HCT116 (cell line): Measurements from ENCODE around the gene CRY1. TPM values are rescaled to one million over a fixed set of nuclear protein-coding genes. Genes with fewer than 3 reads are reported as not detected.
"Not testable (repeated sequence)": the region's sequence is repeated elsewhere in the genome, so short reads cannot be mapped to it uniquely, and the experiment has no call there.

Experiments
- ATAC-seq: fragments of 200-7000 bp; cut with Tn5 transposase; 2 replicates; pipeline ENCODE4 v1.9.1; 2020; ENCODE audit warnings: mild to moderate bottlenecking, moderate library complexity
- BruUV-seq: library from RNA; stranded (reverse); fragments of 400-500 nt; replicated peaks from 2 replicates; lab custom pipeline; 2021; lab: Mats Ljungman, UMichigan
- CTCF ChIA-PET: fragments of 300-600 bp; sonication (Branson Sonifier 250); formaldehyde crosslinking; loops from one replicate; lab custom pipeline; 2021; ENCODE audit warnings: antibody characterized with exemption; lab: Charles Lee
- POLR2A ChIA-PET: fragments of 300-600, 350-600 bp; sonication (Branson Sonifier 250); formaldehyde crosslinking; loops from one replicate; lab custom pipeline; 2021; ENCODE audit warnings: antibody characterized with exemption; lab: Charles Lee
- RAD21 ChIA-PET, 2 experiments: fragments of 300-600 bp; sonication (Branson Sonifier 250); formaldehyde crosslinking; loops; one replicate each; lab custom pipeline; 2023; ENCODE audit warnings: low total read pairs in 2 of 2; ENCODE audit not compliant: uncharacterized antibody in 2 of 2, unreplicated experiment in 2 of 2, low non-redundant PET in 1 of 2; lab: Charles Lee
- DNase-seq: peaks from one replicate; pipeline ENCODE4 v3.0.0-alpha.2; 2010; ENCODE audit warnings: low read depth, low spot score
- H2AFZ ChIP-seq: fragments of 200-600 bp; shearing (Covaris generic), sonication (generic); 2 replicates; pipeline ENCODE4 v1.6.1; 2017; ENCODE audit warnings: low read depth, mixed run types, mixed read lengths, antibody characterized with exemption, low read length; ENCODE audit not compliant: poor library complexity, severe bottlenecking
- H3K27ac ChIP-seq: 2 replicates; pipeline ENCODE4 v1.5.1; 2012; ENCODE audit warnings: low read depth, low read length
- H3K27me3 ChIP-seq: fragments of 200-600 bp; sonication (generic); 2 replicates; pipeline ENCODE4 v1.6.1; 2016; ENCODE audit warnings: mixed run types, low read length, mixed read lengths; ENCODE audit not compliant: insufficient read depth
- H3K36me3 ChIP-seq, 2 experiments: fragments of 200-500 bp in 1 of 2; fragments of 200-600 bp in 1 of 2; sonication (Bioruptor generic) in 1 of 2; sonication (generic) in 1 of 2; 2 replicates each; pipeline versions ENCODE4 v1.5.1 to v1.6.1; 2014 to 2016; ENCODE audit warnings: low read length in 2 of 2, inconsistent platforms in 1 of 2, mixed read lengths in 1 of 2, mixed run types in 1 of 2; ENCODE audit not compliant: insufficient read depth in 2 of 2, control insufficient read depth in 1 of 2
- H3K4me1 ChIP-seq, 2 experiments: fragments of 200-600 bp in 1 of 2; sonication (generic) in 1 of 2; 2 replicates each; pipeline versions ENCODE4 v1.5.1 to v1.6.1; 2012 to 2017; ENCODE audit warnings: low read length in 2 of 2, inconsistent platforms in 1 of 2, mild to moderate bottlenecking in 1 of 2, mixed read lengths in 1 of 2, mixed run types in 1 of 2, moderate library complexity in 1 of 2; ENCODE audit not compliant: insufficient read depth in 2 of 2, control insufficient read depth in 1 of 2
- H3K4me2 ChIP-seq: fragments of 200-600 bp; sonication (generic); 2 replicates; pipeline ENCODE4 v1.6.1; 2017; ENCODE audit warnings: mixed run types, low read length, mixed read lengths
- H3K4me3 ChIP-seq, 2 experiments: fragments of 200-600 bp in 1 of 2; sonication (generic) in 1 of 2; replicated peaks in 1 of 2; 2 replicates each; pipeline ENCODE4 v1.5.1; 2011 to 2016; ENCODE audit warnings: low read length in 2 of 2, control low read depth in 1 of 2, low read depth in 1 of 2, mild to moderate bottlenecking in 1 of 2, mixed read lengths in 1 of 2, mixed run types in 1 of 2
- H3K79me2 ChIP-seq: fragments of 200-600 bp; sonication (generic); 2 replicates; pipeline ENCODE4 v1.6.1; 2017; ENCODE audit warnings: mild to moderate bottlenecking, mixed run types, low read length, moderate library complexity, mixed read lengths; ENCODE audit not compliant: insufficient read depth
- H3K9ac ChIP-seq: fragments of 200-600 bp; sonication (generic); 2 replicates; pipeline ENCODE4 v1.6.1; 2016; ENCODE audit warnings: low read length, mixed read lengths
- H3K9me2 ChIP-seq: fragments of 200-600 bp; sonication (generic), shearing (Covaris generic); 2 replicates; pipeline ENCODE4 v1.6.1; 2017; ENCODE audit warnings: mixed run types, mild to moderate bottlenecking, moderate library complexity; ENCODE audit not compliant: insufficient read depth
- H3K9me3 ChIP-seq, 2 experiments: fragments of 200-500 bp in 1 of 2; fragments of 200-600 bp in 1 of 2; sonication (Bioruptor generic) in 1 of 2; sonication (generic) in 1 of 2; 2 replicates each; pipeline ENCODE4 v1.6.1; 2014 to 2017; ENCODE audit warnings: low read length in 2 of 2, mixed read lengths in 2 of 2, inconsistent platforms in 1 of 2, low read depth in 1 of 2, mild to moderate bottlenecking in 1 of 2, mixed run types in 1 of 2, moderate library complexity in 1 of 2; ENCODE audit not compliant: control insufficient read depth in 1 of 2, insufficient read depth in 1 of 2
- H4K20me1 ChIP-seq: fragments of 200-600 bp; sonication (generic), shearing (Covaris generic); 2 replicates; pipeline ENCODE4 v1.6.1; 2017; ENCODE audit warnings: mixed run types, mild to moderate bottlenecking, moderate library complexity; ENCODE audit not compliant: insufficient read depth
- ATF3 ChIP-seq: IDR thresholded peaks from 2 replicates; pipeline ENCODE4 v1.6.1; 2012
- CEBPB ChIP-seq: IDR thresholded peaks from 2 replicates; pipeline ENCODE4 v1.6.1; 2012; ENCODE audit warnings: low read depth
- EZH2phosphoT487 ChIP-seq: fragments of 200-600 bp; IDR thresholded peaks from 2 replicates; pipeline ENCODE4 v1.6.1; 2018; ENCODE audit warnings: antibody characterized with exemption, borderline replicate concordance
- JUND ChIP-seq: IDR thresholded peaks from 2 replicates; pipeline ENCODE4 v1.6.1; 2012
- POLR2AphosphoS5 ChIP-seq: IDR thresholded peaks from 2 replicates; pipeline ENCODE4 v1.6.1; 2011; ENCODE audit warnings: mild to moderate bottlenecking, low read depth, low read length, moderate library complexity
- SP1 ChIP-seq: IDR thresholded peaks from 2 replicates; pipeline ENCODE4 v1.6.1; 2012; ENCODE audit warnings: low read depth
- ZBTB33 ChIP-seq: IDR thresholded peaks from 2 replicates; pipeline ENCODE4 v1.6.1; 2011; ENCODE audit warnings: mild to moderate bottlenecking, low read length, moderate library complexity; ENCODE audit not compliant: insufficient replicate concordance; ENCODE audit errors: extremely low read depth
- ZNF274 ChIP-seq: fragments of 200-500 bp; sonication (Bioruptor generic); IDR thresholded peaks from 2 replicates; pipeline ENCODE4 v1.6.1; 2014; ENCODE audit warnings: mild to moderate bottlenecking, low read depth, low read length, inconsistent platforms
- intact Hi-C: fragments of 100-400 bp; cut with micrococcal nuclease; formaldehyde crosslinking; loops from 2 replicates; pipeline ENCODE4 v1.10.0; 2022
- total RNA-seq: library from RNA; stranded (reverse); gene quantifications from one replicate; pipeline ENCODE4 v1.2.1, GENCODE V29; 2021; ENCODE audit not compliant: unreplicated experiment

Gene CRY1
- total RNA-seq, 1 experiment from 2014 or later = 16.3 TPM

GRCh38 chr12:107011519-107011918 is 81.8 kb downstream of the CRY1 start (continued):
- TF ChIP-seq POLR2AphosphoS5 (no peak), EZH2phosphoT487 (no peak), ZNF274 (no peak), JUND (no peak), ZBTB33 (no peak), CEBPB (no peak), ATF3 (no peak)

- H3K9me3 ChIP-seq = no peaks in the 10 kb centered on the region
- no peak for TF ChIP-seq ZBTB33
- no peak for TF ChIP-seq SP1
- TF ChIP-seq, all 23 proteins: peak for 0
- DNase-seq (no peak), ATAC-seq (no peak)
- RAD21 ChIA-PET = no interaction called here
- CTCF ChIA-PET = no interaction called here
- Histone ChIP-seq H3K79me2 (no peaks in the 10 kb centered on the region), H3K27me3 (no peaks in the 10 kb centered on the region), H3K27ac (no peak overlapping the region), H3K9ac (no peak overlapping the region), H3K4me3 (no peak overlapping the region), H3K4me1 (no peaks in the 10 kb centered on the region), H4K20me1 (no peaks in the 10 kb centered on the region), H3K36me3 (no peaks in the 10 kb centered on the region), H3K4me2 (no peak overlapping the region), H2AFZ (no peak overlapping the region), H3K9me2 (no peaks in the 10 kb centered on the region)
- BruUV-seq = no TSS peak
- POLR2A ChIA-PET = no interaction called here
- intact Hi-C loops = no loop called here
Measured at GRCh38 chr12:107007411-107007810, 85.9 kb downstream of the CRY1 start.

GRCh38 chr12:107002665-107003064 is 90.7 kb downstream of the CRY1 start:
- H3K9me2 ChIP-seq, H3K9me3 ChIP-seq, H3K4me3 ChIP-seq, H3K4me1 ChIP-seq, H3K27ac ChIP-seq, BruUV-seq, H3K4me2 ChIP-seq, CTCF ChIA-PET, ATAC-seq, H3K9ac ChIP-seq, H3K79me2 ChIP-seq, POLR2A ChIA-PET, H4K20me1 ChIP-seq, H2AFZ ChIP-seq, DNase-seq, RAD21 ChIA-PET, H3K27me3 ChIP-seq, H3K36me3 ChIP-seq, intact Hi-C loops: not testable (repeated sequence)
